Measurements from ENCODE around the gene PAQR5. TPM values are rescaled to one million over a fixed set of nuclear protein-coding genes. Genes with fewer than 3 reads are reported as not detected.
"Not testable (repeated sequence)": the region's sequence is repeated elsewhere in the genome, so short reads cannot be mapped to it uniquely, and the experiment has no call there.

PAQR5 gene
- total RNA-seq, 1 donor from 2014 or later = not detected

DNA sequence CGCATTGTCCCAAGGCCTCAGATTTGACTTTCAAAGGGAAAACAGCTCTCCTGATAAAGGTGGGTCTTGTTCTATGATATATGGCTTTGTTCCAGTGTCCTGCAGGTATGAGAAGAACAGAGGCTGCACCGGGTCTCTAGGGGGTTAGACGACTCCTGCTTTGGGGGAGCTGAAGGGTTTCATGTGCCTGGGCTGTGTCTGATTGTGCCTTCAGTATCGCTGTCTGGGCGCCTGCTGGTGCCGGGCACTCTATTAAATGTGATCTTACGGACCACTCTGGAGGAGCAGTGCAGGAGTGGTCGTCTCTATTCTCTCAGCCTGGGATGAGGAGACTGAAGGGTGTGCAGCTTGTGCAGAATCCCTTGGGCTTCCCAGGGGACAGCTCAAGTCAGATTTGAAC, 16.0 kb downstream of the PAQR5 start:
- DNase-seq (ENCODE audit: extremely low read depth, low read depth, low spot score) = no peak

DNA sequence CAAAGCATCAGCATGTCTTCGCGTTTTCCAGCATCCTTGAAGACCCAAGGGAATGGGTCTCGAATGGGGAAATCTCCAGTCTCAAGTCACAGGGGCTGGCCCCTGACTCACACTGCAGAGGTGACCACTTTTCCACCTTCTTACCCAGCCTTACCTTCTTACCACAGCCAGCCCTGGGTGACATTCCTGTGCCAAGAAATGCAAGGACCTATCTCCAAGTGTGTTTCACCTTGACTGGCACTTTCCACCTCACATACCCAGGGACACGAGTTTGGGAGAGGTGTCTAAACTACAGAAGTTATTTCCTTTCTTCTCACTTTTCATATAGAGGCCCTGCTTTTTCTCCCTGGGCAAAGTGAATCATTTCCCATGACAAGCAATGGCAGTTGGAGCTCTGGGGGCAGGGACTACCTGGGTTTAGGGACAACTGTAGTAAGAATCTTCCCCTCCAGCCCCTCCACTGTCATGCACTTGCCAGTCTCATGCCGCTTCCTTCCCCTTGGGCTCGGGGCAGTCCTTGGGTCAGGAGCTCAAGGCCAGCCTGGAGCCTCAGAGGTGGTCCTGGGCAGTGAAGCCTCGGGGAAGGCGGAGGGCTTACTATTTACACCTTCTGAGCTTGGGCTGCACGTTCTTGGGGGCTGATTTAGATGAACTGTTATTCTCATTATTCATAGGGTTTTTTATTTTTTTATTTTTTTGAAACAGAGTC, 16.8 kb downstream of the PAQR5 start:
- no peak for DNase-seq (ENCODE audit: extremely low read depth, low read depth, low spot score)

GRCh38 chr15:69316291-69316690, 17.6 kb downstream of the PAQR5 start:
- no peak for DNase-seq (ENCODE audit: extremely low read depth, low read depth, low spot score)

- no peak for DNase-seq (ENCODE audit: extremely low read depth, low read depth, low spot score)
These were observed 18.7 kb downstream of the PAQR5 start for GRCh38 chr15:69317392-69317841.

DNA sequence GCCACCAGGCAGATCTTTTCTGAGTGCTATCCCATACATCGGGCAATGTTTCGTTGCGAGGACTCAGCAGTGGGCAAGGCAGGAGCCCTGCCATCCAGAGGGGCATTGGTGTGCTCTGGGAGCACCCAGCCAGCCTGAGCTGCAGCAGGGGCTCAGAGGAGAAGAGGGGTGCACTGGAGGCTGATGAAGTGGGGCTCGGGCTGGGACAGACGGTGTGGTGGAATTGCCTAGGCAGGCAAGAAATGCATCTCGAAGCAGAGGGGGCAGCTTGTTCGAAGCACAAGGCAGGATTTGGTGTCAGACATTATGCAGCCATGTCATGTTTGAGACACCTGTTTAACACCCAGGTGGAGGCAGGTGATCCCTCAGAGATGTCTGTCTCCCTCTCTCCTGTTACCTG, 19.3 kb downstream of the PAQR5 start:
- no peak for DNase-seq (ENCODE audit: extremely low read depth, low read depth, low spot score)

DNA sequence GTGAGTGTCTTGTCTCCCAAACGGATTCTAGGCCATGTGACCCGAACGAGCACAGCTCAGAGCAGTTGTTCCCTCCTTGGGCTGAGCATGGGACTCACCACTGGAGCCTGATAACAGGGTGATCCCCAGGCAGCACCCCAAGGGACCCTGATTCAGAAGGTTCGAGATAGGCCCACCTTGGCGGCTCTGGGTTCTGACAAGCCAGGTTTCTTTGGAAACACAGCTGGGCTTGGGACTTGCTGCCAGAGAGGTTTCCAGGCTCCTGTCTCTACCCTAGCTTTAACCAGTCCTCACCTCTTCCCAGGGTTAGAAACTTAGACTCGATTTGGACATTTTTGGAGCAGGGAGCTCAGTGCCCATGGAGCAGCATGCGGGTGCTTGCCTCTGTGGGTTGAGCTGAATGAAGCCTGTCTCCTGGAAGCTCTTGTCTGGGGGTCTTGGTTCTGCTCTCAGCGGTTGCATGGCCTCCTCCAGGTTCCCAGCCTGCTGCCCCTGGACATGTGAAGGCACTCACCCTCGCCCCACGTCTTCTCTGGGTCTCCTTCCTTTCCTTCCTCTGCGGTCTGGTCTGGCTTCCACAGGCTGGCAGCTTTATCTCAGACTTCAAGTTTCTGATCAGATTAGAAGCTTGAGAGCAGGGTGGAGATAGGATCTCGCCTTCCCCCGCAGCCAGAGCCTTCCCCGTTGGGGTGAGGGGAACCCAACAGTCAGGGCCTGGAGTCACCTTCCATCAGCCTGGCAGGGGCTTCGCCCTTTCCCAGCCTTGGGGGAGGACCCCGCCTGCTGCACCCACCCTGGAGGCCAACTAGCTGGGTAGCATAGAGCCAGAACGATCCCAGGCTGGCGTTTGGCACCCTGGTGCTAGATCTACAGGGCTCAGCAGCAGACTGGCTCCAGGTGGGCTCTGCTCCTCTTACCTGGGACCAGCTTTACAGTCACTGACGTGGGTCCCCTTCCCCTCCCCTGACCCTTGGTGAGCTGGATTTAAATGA, 21.0 kb downstream of the PAQR5 start:
- no peak for DNase-seq (ENCODE audit: extremely low read depth, low read depth, low spot score)

GRCh38 chr15:69320977-69321554, 22.4 kb downstream of the PAQR5 start:
- DNase-seq (ENCODE audit: extremely low read depth, low read depth, low spot score) = no peak

DNA sequence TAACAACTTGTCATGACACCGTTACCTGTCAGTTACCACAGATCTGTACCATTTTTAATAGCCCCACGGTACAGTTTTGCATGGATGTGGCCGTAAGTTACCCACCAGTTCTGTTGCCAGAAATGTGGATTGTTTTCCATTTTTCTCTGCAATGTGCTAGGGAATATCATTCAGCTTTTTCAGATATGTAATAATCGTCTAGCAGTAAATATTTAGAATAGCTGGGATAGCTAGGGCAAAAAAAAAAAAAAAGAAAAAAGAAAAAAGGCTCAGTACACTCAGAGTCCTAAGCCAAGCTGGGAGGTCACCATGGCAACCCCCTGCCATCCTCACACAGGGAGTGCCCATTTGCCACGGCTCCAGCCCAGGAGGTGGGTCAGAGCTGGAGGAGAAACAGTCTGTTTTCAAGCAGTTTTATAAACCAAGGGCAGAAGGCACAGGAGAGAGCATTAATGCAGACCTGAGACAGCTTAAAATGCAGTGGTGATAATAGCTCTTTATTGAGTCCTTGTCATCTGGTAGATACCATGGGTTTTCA, 25.2 kb downstream of the PAQR5 start:
- no peak for DNase-seq (ENCODE audit: extremely low read depth, low read depth, low spot score)

DNA sequence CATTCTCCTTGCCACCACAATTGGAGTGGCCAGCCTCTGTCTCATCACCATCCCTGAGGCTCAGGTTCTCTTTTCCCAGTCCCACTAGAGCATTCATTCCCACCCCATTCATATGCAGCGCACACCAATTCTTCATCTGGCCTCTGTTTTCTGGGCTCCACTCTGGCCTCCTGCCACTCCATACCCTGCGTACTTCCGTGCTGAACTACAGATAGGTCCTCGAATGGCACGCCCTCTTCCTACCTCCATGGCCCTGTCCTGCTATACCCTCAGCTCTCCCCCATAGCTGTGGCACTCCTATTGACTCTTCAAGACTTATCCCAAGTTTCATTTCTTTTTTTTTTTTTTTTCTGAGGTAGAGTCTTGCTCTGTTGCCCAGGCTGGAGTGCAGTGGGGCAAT, 25.9 kb downstream of the PAQR5 start:
- no peak for DNase-seq (ENCODE audit: extremely low read depth, low read depth, low spot score)

GRCh38 chr15:69325456-69325971, 26.8 kb downstream of the PAQR5 start:
- no peak for DNase-seq (ENCODE audit: extremely low read depth, low read depth, low spot score)

DNA sequence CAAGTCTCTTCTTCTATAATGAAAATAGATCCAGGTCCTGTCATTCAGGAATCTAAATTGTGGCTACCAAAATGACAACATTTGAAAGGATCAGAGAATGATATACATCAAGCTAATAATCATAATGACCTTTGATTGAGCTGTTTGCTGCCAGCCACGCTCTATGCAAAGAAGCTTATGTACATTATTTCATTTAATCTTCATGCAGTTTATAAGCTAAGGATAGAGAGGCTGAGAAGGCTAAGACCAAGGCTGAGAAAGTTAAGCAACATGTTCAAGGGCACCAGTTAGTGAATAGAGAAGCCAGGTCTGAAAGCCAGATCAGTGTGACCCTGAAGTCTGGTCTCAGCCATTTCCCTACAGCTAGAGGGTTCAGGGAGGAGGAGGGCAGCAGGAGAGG, 29.4 kb downstream of the PAQR5 start:
- DNase-seq (ENCODE audit: extremely low read depth, low read depth, low spot score) = no peak

GRCh38 chr15:69328739-69329138, 30.0 kb downstream of the PAQR5 start:
- DNase-seq (ENCODE audit: extremely low read depth, low read depth, low spot score) = no peak

DNA sequence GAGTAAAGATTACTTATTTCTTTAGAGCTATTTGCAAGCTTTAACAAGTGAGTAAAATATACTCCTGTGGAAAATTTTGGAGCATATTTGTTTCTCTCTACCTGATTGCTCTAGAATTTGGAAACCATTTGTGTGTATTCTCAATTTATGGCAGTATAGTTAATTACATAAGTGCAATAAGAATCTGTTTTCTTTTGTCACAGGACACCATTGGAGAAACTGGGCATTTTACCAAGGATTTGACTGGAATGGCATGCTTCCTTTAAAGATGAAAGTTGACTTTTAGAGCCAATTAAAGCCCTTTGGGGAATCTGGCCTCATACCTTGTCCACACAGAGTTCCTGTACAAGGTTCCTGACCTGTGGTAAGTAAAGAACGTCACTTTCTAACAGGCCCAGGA, 38.4 kb downstream of the PAQR5 start:
- DNase-seq (ENCODE audit: extremely low read depth, low read depth, low spot score) = no peak

- DNase-seq (ENCODE audit: extremely low read depth, low read depth, low spot score) = no peak
These were observed 40.0 kb downstream of the PAQR5 start for GRCh38 chr15:69338535-69339213.

DNA sequence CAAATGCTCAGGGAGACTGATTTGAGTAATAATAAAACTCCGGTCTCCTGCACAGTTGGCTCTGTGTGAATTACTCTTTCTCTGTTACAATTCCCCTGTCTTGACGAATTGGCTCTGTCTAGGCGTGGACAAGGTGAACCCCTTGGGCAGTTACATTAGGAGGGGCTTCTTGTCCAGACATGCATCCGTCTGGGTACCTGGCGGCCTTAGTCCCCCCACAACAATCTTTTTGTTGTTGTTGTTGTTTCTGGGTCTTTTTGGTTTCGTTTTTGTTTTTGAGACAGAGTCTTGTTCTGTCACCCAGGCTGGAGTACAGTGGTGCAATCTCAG, 40.5 kb downstream of the PAQR5 start:
- not testable (repeated sequence) for DNase-seq (ENCODE audit: extremely low read depth, low read depth, low spot score)

DNA sequence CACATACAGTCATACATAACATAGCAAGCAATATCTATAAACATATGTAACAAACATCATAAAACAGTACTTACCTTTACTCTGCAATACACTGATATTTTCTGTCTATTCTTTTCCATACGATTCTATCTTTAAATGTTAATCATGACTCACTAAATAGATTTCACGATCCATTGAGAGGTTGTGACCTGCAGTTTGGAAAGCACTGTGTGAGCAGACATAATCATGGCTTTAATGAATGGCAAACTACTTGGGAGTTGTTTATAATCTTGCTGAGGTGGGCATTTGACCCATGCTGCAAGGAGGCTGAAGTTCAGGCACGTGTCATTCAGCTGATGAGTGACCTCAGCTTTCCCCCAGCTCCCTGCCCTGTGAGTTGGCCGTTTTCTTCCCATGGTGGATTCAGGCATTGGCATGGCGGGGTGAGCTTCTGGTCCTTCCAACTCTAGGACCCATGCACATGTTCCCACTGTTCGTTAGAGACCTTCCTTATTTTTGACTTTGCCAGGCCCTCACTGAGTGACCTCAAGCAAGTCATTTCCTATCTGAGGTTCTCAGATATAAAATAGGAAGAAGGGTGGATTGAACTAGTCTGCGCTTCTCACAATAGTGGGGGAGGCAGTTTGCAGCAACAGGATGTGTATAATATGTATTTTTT, 41.7 kb downstream of the PAQR5 start:
- DNase-seq (ENCODE audit: extremely low read depth, low read depth, low spot score) = no peak

DNA sequence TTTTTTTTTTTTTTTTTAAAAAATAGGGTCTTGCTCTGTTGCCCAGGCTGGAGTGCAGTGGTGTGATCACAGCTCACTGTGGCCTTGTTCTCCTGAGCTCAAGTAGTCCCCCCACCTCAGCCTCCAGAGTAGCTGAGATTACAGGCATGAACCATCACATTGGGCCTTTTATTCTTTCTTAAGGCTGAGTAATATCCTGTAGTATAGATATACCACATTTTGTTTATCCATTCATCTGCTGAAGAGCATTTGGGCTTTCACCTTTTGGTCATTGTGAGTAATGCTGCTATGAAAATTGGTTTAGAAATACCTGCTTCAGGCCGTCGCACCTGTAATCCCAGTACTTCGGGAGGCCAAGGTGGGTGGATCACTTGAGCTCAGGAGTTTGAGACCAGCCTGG, 42.6 kb downstream of the PAQR5 start:
- DNase-seq (ENCODE audit: extremely low read depth, low read depth, low spot score) = no peak

GRCh38 chr15:69342460-69343076, 43.9 kb downstream of the PAQR5 start:
- no peak for DNase-seq (ENCODE audit: extremely low read depth, low read depth, low spot score)

- no peak for DNase-seq (ENCODE audit: extremely low read depth, low read depth, low spot score)
These were observed 44.4 kb downstream of the PAQR5 start for GRCh38 chr15:69343133-69343532.

- DNase-seq (ENCODE audit: extremely low read depth, low read depth, low spot score) = no peak
These were observed 45.5 kb downstream of the PAQR5 start for GRCh38 chr15:69344238-69344637.

All from glomerular endothelial cell (primary cell).